MM.1S (cell line): ENCODE results near the gene C17orf50.

Source experiments
- DNase-seq: peaks from one replicate; pipeline ENCODE4 v3.0.0-alpha.2; 2015
- H2AFZ ChIP-seq: fragments of 300-600 bp; sonication (generic); 2 replicates; pipeline ENCODE4 v1.6.0; 2016; ENCODE audit warnings: antibody characterized with exemption, low read length
- H3F3A ChIP-seq: fragments of 300-600 bp; sonication (generic); 2 replicates; pipeline ENCODE4 v1.6.1; 2016; ENCODE audit warnings: mild to moderate bottlenecking, antibody characterized with exemption, low read length, moderate library complexity, mixed read lengths; ENCODE audit not compliant: insufficient read depth
- H3K27ac ChIP-seq: fragments of 300-600 bp; sonication (generic); 2 replicates; pipeline ENCODE4 v1.5.1; 2016; ENCODE audit warnings: mild to moderate bottlenecking, low read length
- H3K27me3 ChIP-seq: fragments of 300-600 bp; sonication (generic); replicated peaks from 2 replicates; pipeline ENCODE4 v1.6.0; 2016; ENCODE audit warnings: low read length; ENCODE audit not compliant: insufficient read depth
- H3K36me3 ChIP-seq: fragments of 300-600 bp; sonication (generic); replicated peaks from 2 replicates; pipeline ENCODE4 v1.6.1; 2016; ENCODE audit warnings: mild to moderate bottlenecking, low read length, mixed read lengths; ENCODE audit not compliant: insufficient read depth
- H3K4me1 ChIP-seq: fragments of 300-600 bp; sonication (generic); 2 replicates; pipeline ENCODE4 v1.6.1; 2016; ENCODE audit warnings: low read length, mixed read lengths
- H3K4me2 ChIP-seq: fragments of 300-600 bp; sonication (generic); 2 replicates; pipeline ENCODE4 v1.6.0; 2016; ENCODE audit warnings: low read depth, low read length
- H3K4me3 ChIP-seq: fragments of 300-600 bp; sonication (generic); 2 replicates; pipeline ENCODE4 v1.5.1; 2016; ENCODE audit warnings: low read length, mixed read lengths
- H3K79me2 ChIP-seq: fragments of 300-600 bp; sonication (generic); 2 replicates; pipeline ENCODE4 v1.6.1; 2016; ENCODE audit warnings: mixed run types, low read length, mixed read lengths
- H3K9ac ChIP-seq: fragments of 300-600 bp; sonication (generic); 2 replicates; pipeline ENCODE4 v1.6.1; 2016; ENCODE audit warnings: low read length, mixed read lengths
- H3K9me2 ChIP-seq: fragments of 300-600 bp; sonication (generic); replicated peaks from 2 replicates; pipeline ENCODE4 v1.6.1; 2016; ENCODE audit warnings: mild to moderate bottlenecking, low read length, mixed read lengths; ENCODE audit not compliant: insufficient read depth
- H3K9me3 ChIP-seq: fragments of 300-600 bp; sonication (generic); replicated peaks from 2 replicates; pipeline ENCODE4 v1.6.1; 2016; ENCODE audit warnings: mild to moderate bottlenecking, low read length, mixed read lengths; ENCODE audit not compliant: insufficient read depth
- H4K20me1 ChIP-seq: fragments of 300-600 bp; sonication (generic); 2 replicates; pipeline ENCODE4 v1.6.1; 2016; ENCODE audit warnings: mild to moderate bottlenecking, low read length, moderate library complexity, mixed read lengths; ENCODE audit not compliant: insufficient read depth
- EZH2 ChIP-seq: fragments of 300-600 bp; sonication (generic); optimal IDR thresholded peaks from 2 replicates; pipeline ENCODE3; 2017; ENCODE audit warnings: low read depth, mild to moderate bottlenecking, antibody characterized with exemption, low read length, mixed read lengths
- EZH2phosphoT487 ChIP-seq: fragments of 300-600 bp; sonication (generic); IDR thresholded peaks from 2 replicates; pipeline ENCODE4 v1.6.1; 2018; ENCODE audit warnings: antibody characterized with exemption, low read length
- TF ChIP-seq, protein P1 (sequence below): fragments of 300-600 bp; sonication (generic); IDR thresholded peaks from 2 replicates; pipeline ENCODE4 v1.5.1; 2016; ENCODE audit warnings: antibody characterized with exemption, low read length, mixed read lengths

C17orf50 gene

DNA sequence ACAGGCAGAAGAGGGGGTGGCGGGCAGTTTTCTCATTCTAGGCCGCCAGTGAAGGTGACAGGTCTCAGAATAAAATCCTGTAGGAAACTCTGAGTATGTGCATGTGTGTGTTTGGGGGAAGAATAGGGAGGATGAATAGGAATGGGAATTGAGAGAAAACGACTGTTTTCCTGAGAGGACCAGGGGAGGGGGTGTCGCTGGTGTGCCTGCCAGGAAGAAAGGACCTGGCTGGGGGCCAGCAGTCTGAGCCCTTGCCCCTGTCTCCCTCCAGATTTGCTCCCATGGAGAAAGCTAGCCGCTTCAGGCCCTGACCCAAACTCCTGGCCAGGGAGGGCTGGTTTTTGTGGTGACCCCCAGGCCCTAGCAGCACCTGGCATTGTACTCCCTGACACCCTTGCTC lies 14.4 kb downstream of the C17orf50 start:
- no peaks in the 10 kb centered on the region for H3K36me3 ChIP-seq
- TF ChIP-seq, protein P1, sequence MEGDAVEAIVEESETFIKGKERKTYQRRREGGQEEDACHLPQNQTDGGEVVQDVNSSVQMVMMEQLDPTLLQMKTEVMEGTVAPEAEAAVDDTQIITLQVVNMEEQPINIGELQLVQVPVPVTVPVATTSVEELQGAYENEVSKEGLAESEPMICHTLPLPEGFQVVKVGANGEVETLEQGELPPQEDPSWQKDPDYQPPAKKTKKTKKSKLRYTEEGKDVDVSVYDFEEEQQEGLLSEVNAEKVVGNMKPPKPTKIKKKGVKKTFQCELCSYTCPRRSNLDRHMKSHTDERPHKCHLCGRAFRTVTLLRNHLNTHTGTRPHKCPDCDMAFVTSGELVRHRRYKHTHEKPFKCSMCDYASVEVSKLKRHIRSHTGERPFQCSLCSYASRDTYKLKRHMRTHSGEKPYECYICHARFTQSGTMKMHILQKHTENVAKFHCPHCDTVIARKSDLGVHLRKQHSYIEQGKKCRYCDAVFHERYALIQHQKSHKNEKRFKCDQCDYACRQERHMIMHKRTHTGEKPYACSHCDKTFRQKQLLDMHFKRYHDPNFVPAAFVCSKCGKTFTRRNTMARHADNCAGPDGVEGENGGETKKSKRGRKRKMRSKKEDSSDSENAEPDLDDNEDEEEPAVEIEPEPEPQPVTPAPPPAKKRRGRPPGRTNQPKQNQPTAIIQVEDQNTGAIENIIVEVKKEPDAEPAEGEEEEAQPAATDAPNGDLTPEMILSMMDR = no peak
- TF ChIP-seq EZH2phosphoT487 (no peak), EZH2 (no peak)
- H3K9ac ChIP-seq = no peak overlapping the region

DNA sequence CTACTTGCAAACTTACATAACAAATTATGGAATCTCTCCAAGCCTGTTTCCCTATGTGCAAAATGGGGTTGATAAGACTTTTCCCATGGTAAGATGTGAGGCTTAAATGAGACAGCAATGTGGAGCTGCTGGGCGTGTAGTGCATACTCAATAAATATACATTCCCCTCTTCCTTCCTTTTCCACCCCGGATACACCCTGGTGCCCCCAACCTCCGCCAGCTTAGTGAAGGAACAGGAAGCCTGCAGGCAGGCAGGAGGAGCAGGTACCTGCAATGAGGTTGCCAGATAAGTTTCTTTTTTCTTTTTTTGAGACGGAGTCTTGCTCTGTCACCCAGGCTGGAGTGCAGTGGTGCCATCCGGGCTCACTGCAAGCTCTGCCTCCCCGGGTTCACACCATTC lies 14.9 kb downstream of the C17orf50 start:
- Histone ChIP-seq H2AFZ (no peak overlapping the region), H4K20me1 (no peaks in the 10 kb centered on the region; the same call in 1 of the 2 replicates), H3K36me3 (no peaks in the 10 kb centered on the region), H3K79me2 (no peaks in the 10 kb centered on the region), H3K4me2 (no peak overlapping the region), H3K9me3 (no peaks in the 10 kb centered on the region), H3K4me1 (no peaks in the 10 kb centered on the region), H3F3A (no peaks in the 10 kb centered on the region), H3K9me2 (no peaks in the 10 kb centered on the region), H3K27me3 (peaks cover 17% of the 10 kb centered on the region), H3K4me3 (no peak overlapping the region), H3K9ac (no peak overlapping the region), H3K27ac (no peak overlapping the region)
- no peak for DNase-seq
- TF ChIP-seq, protein P1 = no peak
- TF ChIP-seq EZH2phosphoT487 (no peak), EZH2 (no peak)

More for the DNA sequence above, 14.4 kb downstream of the C17orf50 start:
- no peaks in the 10 kb centered on the region for H3F3A ChIP-seq
- peaks cover 17% of the 10 kb centered on the region for H3K27me3 ChIP-seq
- no peak overlapping the region for H3K4me3 ChIP-seq
- DNase-seq = no peak
- no peak overlapping the region for H2AFZ ChIP-seq
- H3K27ac ChIP-seq = no peak overlapping the region
- H3K4me2 ChIP-seq = no peak overlapping the region
- no peaks in the 10 kb centered on the region for H3K9me3 ChIP-seq
- no peaks in the 10 kb centered on the region for H3K9me2 ChIP-seq
- no peaks in the 10 kb centered on the region for H3K79me2 ChIP-seq
- H4K20me1 ChIP-seq = no peaks in the 10 kb centered on the region; the same call in 1 of the 2 replicates
- no peaks in the 10 kb centered on the region for H3K4me1 ChIP-seq

DNA sequence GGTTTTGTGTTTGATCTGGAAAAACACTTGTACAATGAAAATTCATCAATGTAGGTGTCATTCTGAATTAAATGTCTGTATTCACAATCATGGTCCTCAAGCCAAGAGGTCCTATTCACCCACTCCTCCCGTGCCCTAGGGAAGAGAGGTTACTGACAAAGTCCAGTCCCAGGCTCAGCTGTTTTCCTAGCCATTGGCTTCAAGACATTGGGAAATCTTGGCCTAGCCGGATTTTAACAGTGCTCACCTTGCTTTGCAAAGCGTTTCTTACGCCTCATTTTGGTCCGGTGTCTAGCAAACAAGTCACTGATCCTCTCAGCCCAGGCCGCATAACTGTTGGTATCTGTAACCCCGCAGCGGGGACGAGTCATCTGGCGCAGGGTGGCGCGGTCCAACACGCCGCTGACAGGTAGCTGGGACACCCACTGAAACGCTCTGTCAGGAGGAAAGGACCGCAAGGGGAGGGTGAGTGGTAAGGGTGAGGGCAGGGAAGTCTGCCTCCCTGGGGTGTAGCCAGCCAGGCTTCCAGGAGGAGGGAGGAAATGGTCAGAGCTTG lies 18.0 kb downstream of the C17orf50 start:
- TF ChIP-seq, protein P1 = no peak
- no peak for TF ChIP-seq EZH2phosphoT487
- no peak for TF ChIP-seq EZH2
- H3K27me3 ChIP-seq = peaks cover 14% of the 10 kb centered on the region; the same call in 1 of the 2 replicates
- H3K79me2 ChIP-seq = no peaks in the 10 kb centered on the region
- H3K9me2 ChIP-seq = no peaks in the 10 kb centered on the region
- H3K4me3 ChIP-seq = no peak overlapping the region
- H3K9me3 ChIP-seq = no peaks in the 10 kb centered on the region
- H3K36me3 ChIP-seq = no peaks in the 10 kb centered on the region
- no peak for DNase-seq
- H3K9ac ChIP-seq = no peak overlapping the region
- no peak overlapping the region for H3K4me2 ChIP-seq
- H3K4me1 ChIP-seq = no peaks in the 10 kb centered on the region
- H3F3A ChIP-seq = no peaks in the 10 kb centered on the region
- no peak overlapping the region for H2AFZ ChIP-seq
- no peaks in the 10 kb centered on the region; the same call in 1 of the 2 replicates for H4K20me1 ChIP-seq
- no peak overlapping the region for H3K27ac ChIP-seq
